Motor neuron (in vitro differentiated cells): ENCODE measurements around the gene TMEM117. TPM values are rescaled to one million over a fixed set of nuclear protein-coding genes. Genes with fewer than 3 reads are reported as not detected.
"Not testable (repeated sequence)": the region's sequence is repeated elsewhere in the genome, so short reads cannot be mapped to it uniquely, and the experiment has no call there.

Source experiments
- ATAC-seq, 8 experiments: fragments of 200-7000 bp; cut with Tn5 transposase; replicated peaks in 6 of 8; 2 replicates each; pipeline ENCODE4 v1.8.0; 2021; ENCODE audit warnings: mild to moderate bottlenecking in 8 of 8, moderate library complexity in 8 of 8
- H3K27ac ChIP-seq, 2 donors: fragments of 250-450 bp; sonication (Bioruptor Pico); 2 replicates each; pipeline ENCODE4 v1.9.0; 2021; ENCODE audit warnings: antibody characterized with exemption in 2 of 2, mild to moderate bottlenecking in 2 of 2, moderate library complexity in 1 of 2
- H3K4me1 ChIP-seq, 2 donors: fragments of 250-450 bp; sonication (Bioruptor Pico); replicated peaks in 1 of 2; 2 replicates each; pipeline ENCODE4 v1.6.1; 2021; ENCODE audit warnings: antibody characterized with exemption in 2 of 2, mild to moderate bottlenecking in 2 of 2, moderate library complexity in 1 of 2
- H3K4me3 ChIP-seq, 5 donors: fragments of 250-450 bp; sonication (Bioruptor Pico); 2 replicates each; pipeline ENCODE4 v1.9.0; 2021; ENCODE audit warnings: antibody characterized with exemption in 5 of 5, mild to moderate bottlenecking in 5 of 5, moderate library complexity in 4 of 5
- WGBS, 10 experiments: fragments of 450-650 bp; shearing (Covaris generic); methylation state at CpG; one replicate each; pipeline ENCODE4 v1.0.0; 2022; 5-methylcytosine and 5-hydroxymethylcytosine counted together
- in situ Hi-C, 9 experiments: fragments of 400-800 bp; cut with MboI; loops; one replicate each; pipeline ENCODE4 v1.15.0; 2021; ENCODE audit warnings: low sequenced_read_pairs in 9 of 9, low pct_unique_long_range_greater_than_20kb in 2 of 9; ENCODE audit not compliant: unreplicated experiment in 9 of 9
- total RNA-seq, 8 experiments: library from RNA; unstranded; fragments of 300-600 nt; gene quantifications; 2 replicates each; pipeline versions ENCODE4 v1.2.3 to v1.2.4, GENCODE V29; 2022

The TMEM117 gene
- total RNA-seq, 8 experiments from 2014 or later: 3.1 to 13.2 (median 7.0) TPM

DNA sequence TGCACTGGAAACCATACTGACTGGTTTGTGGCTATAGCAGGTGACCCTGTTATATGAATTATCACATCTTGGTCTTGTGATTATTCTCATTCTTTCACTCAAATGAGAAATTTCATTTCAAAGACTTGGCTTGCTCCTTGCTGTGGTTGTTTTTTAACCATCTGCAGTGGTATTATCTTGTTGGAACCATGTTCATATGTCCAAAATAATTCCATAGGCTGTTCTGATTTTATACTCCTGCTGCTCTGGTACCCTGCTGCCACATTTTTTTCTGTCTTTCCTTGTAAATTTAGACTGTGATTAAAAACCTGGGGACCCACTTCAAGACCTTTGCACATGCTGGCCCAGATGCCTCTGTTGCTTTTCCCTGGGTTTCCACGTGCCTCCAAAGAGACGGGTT, 190.2 kb downstream of the TMEM117 start:
- Histone ChIP-seq H3K27ac (no peak overlapping the region), H3K4me1 (no peaks in the 10 kb centered on the region), H3K4me3 (no peak overlapping the region)
- in situ Hi-C loops: no loop called here
- WGBS, 10 experiments: 82 to 100% (median 100%) methylated on average over 1 to 2 of the region's 2 CpGs; no CpG with 5 or more reads in 3 of the 10 experiments
- ATAC-seq: no peak

DNA sequence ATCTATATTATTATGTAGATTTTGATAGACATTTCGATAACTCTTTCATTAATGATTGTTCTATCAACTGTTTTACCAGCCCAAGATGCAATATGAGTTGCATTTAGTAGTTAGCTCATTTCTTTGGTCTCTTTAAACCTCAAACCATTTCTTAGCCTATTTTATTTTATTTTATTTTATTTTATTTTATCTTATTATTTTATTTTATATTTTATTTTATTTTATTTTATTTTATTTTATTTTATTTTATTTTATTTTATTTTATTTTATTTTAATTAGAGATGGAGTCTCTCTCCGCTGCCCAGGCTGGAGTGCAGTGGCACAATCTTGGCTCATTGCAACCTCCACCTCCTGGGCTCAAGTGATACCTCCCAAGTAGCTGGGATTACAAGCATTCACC, 191.0 kb downstream of the TMEM117 start:
- in situ Hi-C loops, H3K27ac ChIP-seq, H3K4me3 ChIP-seq, ATAC-seq, H3K4me1 ChIP-seq: not testable (repeated sequence)
- 83 to 100% (median 90%) methylated on average over 1 to 2 of the region's 2 CpGs; no CpG with 5 or more reads in 1 of the 10 experiments for WGBS, 10 experiments

DNA sequence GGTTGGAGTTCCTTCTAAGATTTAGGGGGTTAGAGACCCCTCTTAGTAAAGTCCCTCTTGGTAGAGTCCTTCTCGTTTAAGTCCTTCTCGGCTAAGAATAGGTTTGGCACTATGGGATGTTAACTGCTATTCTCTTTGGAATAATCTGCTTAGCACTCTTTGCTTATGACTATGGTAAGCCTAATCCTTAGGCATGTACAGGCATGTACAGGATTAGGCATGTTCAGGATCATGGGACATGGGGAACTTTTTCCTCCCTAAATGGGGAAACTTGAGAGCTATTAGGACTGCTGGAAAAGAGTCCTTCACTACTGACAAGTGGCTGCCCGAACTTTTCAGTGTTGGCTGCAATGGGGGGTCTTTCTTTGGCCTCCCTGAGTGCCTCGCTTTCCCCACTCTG, 193.3 kb downstream of the TMEM117 start:
- no peak for ATAC-seq
- Histone ChIP-seq H3K27ac (no peak overlapping the region), H3K4me1 (no peaks in the 10 kb centered on the region), H3K4me3 (no peak overlapping the region)
- 50 to 100% (median 92%) methylated on average over 1 to 4 of the region's 4 CpGs; no CpG with 5 or more reads in 3 of the 10 experiments for WGBS, 10 experiments
- in situ Hi-C loops: no loop called here

- ATAC-seq: no peak
- H3K4me1 ChIP-seq: no peaks in the 10 kb centered on the region
- no peak overlapping the region for H3K4me3 ChIP-seq
- no peak overlapping the region for H3K27ac ChIP-seq
- in situ Hi-C loops: no loop called here
- 70 to 100% (median 100%) methylated on average over 1 of the region's 1 CpG; no CpG with 5 or more reads in 3 of the 10 experiments for WGBS, 10 experiments
Observed at GRCh38 chr12:44031472-44032185, 195.7 kb downstream of the TMEM117 start.

- WGBS, 10 experiments: 60 to 100% (median 87%) methylated on average over 1 to 5 of the region's 5 CpGs; no CpG with 5 or more reads in 2 of the 10 experiments
- in situ Hi-C loops: no loop called here
- H3K4me1 ChIP-seq: no peaks in the 10 kb centered on the region
- no peak for ATAC-seq
- no peak overlapping the region for H3K4me3 ChIP-seq
- no peak overlapping the region for H3K27ac ChIP-seq
Observed at GRCh38 chr12:44034906-44035305, 199.0 kb downstream of the TMEM117 start.

GRCh38 chr12:44036875-44037443, 201.1 kb downstream of the TMEM117 start:
- H3K4me1 ChIP-seq: no peaks in the 10 kb centered on the region
- no peak for ATAC-seq
- in situ Hi-C loops: no loop called here
- no peak overlapping the region for H3K4me3 ChIP-seq
- WGBS, 10 experiments: 89 to 100% (median 98%) methylated on average over 2 to 5 of the region's 7 CpGs; no CpG with 5 or more reads in 5 of the 10 experiments
- no peak overlapping the region for H3K27ac ChIP-seq

GRCh38 chr12:44038411-44038810, 202.5 kb downstream of the TMEM117 start:
- Histone ChIP-seq H3K4me1 (no peaks in the 10 kb centered on the region), H3K27ac (no peak overlapping the region), H3K4me3 (no peak overlapping the region)
- in situ Hi-C loops: no loop called here
- no peak for ATAC-seq
- 80 to 100% (median 92%) methylated on average over 1 to 5 of the region's 5 CpGs; no CpG with 5 or more reads in 6 of the 10 experiments for WGBS, 10 experiments

DNA sequence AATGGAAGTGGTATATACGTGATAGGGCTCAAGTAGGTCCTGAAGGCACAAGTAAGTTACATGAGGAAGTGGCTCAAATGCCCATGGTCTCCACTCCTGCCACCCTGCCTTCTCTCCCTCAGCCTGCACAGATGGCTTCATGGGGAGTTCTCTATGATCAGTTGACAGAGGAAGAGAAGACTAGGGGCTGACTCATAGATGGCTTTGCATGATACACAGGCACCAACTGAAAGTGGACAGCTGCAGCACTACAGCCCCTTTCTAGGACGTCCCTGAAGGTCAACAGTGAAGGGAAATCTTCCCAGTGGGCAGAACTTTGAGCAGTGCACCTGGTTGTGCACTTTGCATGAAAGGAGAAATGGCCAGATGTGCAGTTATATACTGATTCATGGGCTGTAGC, 208.6 kb downstream of the TMEM117 start:
- H3K27ac ChIP-seq, H3K4me1 ChIP-seq, in situ Hi-C loops, H3K4me3 ChIP-seq, ATAC-seq: not testable (repeated sequence)
- 25 to 83% (median 57%) methylated on average over 1 to 2 of the region's 2 CpGs; no CpG with 5 or more reads in 4 of the 10 experiments for WGBS, 10 experiments

GRCh38 chr12:44046732-44047417, 211.0 kb downstream of the TMEM117 start:
- ATAC-seq: no peak
- H3K4me3 ChIP-seq: no peak overlapping the region
- in situ Hi-C loops: no loop called here
- no peaks in the 10 kb centered on the region for H3K4me1 ChIP-seq
- 58 to 100% (median 88%) methylated on average over 1 to 3 of the region's 3 CpGs; no CpG with 5 or more reads in 4 of the 10 experiments for WGBS, 10 experiments
- H3K27ac ChIP-seq: no peak overlapping the region

DNA sequence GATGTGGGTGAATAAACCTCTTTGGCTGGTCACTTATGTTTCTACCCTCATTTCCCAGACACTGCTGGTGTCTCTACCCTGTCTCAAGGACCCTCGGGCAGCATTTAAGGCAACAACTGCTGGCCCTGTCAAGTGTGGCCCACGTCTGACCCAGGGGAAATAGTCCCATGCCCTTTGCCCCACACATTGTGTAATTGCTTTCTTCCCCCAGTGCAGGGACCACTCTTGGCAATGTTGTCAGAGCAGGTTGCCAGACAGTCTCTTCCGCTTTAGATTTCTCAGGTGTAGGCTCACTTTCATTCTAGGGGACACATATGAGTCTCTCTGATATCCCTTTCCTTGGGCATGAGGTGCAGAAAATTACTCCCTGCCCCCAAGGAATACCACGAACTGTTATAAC, 216.7 kb downstream of the TMEM117 start:
- Histone ChIP-seq H3K4me3 (no peak overlapping the region), H3K4me1 (no peaks in the 10 kb centered on the region), H3K27ac (no peak overlapping the region)
- WGBS, 10 experiments: 58 to 100% (median 72%) methylated on average over 1 to 4 of the region's 4 CpGs; no CpG with 5 or more reads in 5 of the 10 experiments
- no peak for ATAC-seq
- in situ Hi-C loops: no loop called here

GRCh38 chr12:44053549-44054127, 217.8 kb downstream of the TMEM117 start:
- no peak overlapping the region for H3K27ac ChIP-seq
- WGBS, 10 experiments: 23 to 100% (median 78%) methylated on average over 1 to 3 of the region's 3 CpGs
- no peak for ATAC-seq
- H3K4me3 ChIP-seq: no peak overlapping the region
- no peaks in the 10 kb centered on the region for H3K4me1 ChIP-seq
- in situ Hi-C loops: no loop called here

GRCh38 chr12:44054281-44054680, 218.4 kb downstream of the TMEM117 start:
- ATAC-seq: no peak
- H3K4me3 ChIP-seq: no peak overlapping the region
- H3K27ac ChIP-seq: no peak overlapping the region
- H3K4me1 ChIP-seq: no peaks in the 10 kb centered on the region
- in situ Hi-C loops: no loop called here
- 59 to 89% (median 76%) methylated on average over 2 to 3 of the region's 3 CpGs; no CpG with 5 or more reads in 1 of the 10 experiments for WGBS, 10 experiments

- H3K27ac ChIP-seq: no peak overlapping the region
- H3K4me3 ChIP-seq: no peak overlapping the region
- in situ Hi-C loops: no loop called here
- H3K4me1 ChIP-seq: peaks cover 0 to 6% of the 10 kb centered on the region in 2 donors
- ATAC-seq: no peak
- 21 to 100% (median 83%) methylated on average over 1 to 2 of the region's 2 CpGs for WGBS, 10 experiments
Observed at GRCh38 chr12:44058366-44058765, 222.5 kb downstream of the TMEM117 start.
